Measurements from ENCODE around the gene EIF2B2. TPM values are rescaled to one million over a fixed set of nuclear protein-coding genes. Genes with fewer than 3 reads are reported as not detected.
A peak's percentile ranks its signal among the peaks of the same experiment; 100 is the strongest.

Gene EIF2B2
- polyA plus RNA-seq, 1 of the 3 experiments (the other 2 are of a cell fraction), result 125 TPM

DNA sequence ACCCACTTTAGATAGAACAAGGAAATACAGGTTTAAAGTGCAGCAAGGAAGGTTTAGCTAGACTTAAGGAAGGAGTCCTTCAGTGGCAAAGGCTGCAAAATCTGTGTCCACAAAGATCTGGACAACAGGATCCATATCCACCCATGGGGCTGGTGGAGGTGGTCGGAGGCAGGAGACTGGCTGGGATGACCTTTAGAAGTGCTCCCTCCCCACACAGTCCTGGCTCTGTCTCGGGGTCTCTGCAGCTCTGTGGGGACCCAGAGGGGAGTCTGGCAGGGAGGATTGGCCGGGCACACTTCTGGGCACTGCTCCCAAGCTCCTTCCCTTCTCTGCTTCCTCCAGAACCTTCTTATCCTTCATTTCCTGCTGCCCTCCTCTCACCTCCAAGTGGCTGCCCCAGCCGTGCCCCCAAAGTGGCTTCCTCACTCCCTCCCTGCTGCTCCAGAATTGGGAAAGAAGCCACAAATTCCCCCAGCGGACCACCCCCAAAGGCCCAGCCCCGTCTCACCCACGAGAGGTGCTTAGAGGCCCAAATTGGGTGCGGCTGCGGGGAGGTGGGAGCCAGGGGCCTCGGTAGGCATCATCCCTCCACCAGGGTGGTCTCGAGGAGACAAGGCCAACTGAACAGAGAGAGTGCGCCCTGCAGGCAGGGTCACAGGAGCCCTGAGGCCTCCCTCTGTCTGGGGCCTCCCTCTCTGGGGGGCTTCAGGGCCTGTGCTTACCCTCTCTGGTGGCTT, 25.4 kb upstream of the EIF2B2 start (continued):
- TF ChIP-seq TEAD4 (IDR thresholded peaks at IDR 0.05; ENCODE audit: borderline replicate concordance, insufficient read depth) (no peak), TAF1 (IDR thresholded peaks at IDR 0.05; ENCODE audit: borderline replicate concordance, low read depth, low read length) (no peak), SIN3A (IDR thresholded peaks at IDR 0.05; ENCODE audit: borderline replicate concordance, low read depth, low read length) (no peak), POLR2AphosphoS5 (IDR thresholded peaks at IDR 0.05; ENCODE audit: low read depth, low read length) (no peak), MEF2A (IDR thresholded peaks at IDR 0.05; ENCODE audit: borderline replicate concordance, low read depth) (no peak)
- TF ChIP-seq, protein P1, sequence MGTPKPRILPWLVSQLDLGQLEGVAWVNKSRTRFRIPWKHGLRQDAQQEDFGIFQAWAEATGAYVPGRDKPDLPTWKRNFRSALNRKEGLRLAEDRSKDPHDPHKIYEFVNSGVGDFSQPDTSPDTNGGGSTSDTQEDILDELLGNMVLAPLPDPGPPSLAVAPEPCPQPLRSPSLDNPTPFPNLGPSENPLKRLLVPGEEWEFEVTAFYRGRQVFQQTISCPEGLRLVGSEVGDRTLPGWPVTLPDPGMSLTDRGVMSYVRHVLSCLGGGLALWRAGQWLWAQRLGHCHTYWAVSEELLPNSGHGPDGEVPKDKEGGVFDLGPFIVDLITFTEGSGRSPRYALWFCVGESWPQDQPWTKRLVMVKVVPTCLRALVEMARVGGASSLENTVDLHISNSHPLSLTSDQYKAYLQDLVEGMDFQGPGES (IDR thresholded peaks at IDR 0.05; ENCODE audit: low read depth, low read length), result no peak

DNA sequence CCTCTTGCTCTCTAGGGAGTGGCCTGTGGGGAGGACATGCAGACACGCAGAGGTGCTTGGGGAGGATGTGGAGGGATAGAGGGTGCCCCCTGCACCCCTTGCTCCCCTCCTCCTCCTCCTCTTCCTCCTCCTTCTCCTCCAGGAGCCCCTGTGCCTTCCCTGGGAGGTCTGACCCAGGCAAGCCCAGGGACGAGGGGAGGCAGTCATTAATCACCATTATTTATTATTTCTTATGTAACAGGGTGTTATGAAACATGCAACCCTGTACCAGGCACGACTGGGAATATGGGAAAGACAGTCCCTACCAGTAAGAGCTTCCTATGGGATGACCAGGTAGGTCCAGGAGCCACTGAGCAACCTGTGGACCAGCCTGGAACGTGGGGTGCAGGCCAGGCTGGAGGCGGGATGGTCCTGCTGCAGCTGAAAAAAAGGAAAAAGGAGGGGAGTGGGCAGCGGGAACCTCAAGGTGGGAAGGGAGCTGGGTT, 24.8 kb upstream of the EIF2B2 start:
- H3K9me3 ChIP-seq, result no peaks in the 10 kb centered on the region
- TF ChIP-seq TAF1 (IDR thresholded peaks at IDR 0.05; ENCODE audit: borderline replicate concordance, low read depth, low read length), result no peak
- TF ChIP-seq, protein P2, sequence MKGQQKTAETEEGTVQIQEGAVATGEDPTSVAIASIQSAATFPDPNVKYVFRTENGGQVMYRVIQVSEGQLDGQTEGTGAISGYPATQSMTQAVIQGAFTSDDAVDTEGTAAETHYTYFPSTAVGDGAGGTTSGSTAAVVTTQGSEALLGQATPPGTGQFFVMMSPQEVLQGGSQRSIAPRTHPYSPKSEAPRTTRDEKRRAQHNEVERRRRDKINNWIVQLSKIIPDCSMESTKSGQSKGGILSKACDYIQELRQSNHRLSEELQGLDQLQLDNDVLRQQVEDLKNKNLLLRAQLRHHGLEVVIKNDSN (IDR thresholded peaks at IDR 0.05; ENCODE audit: borderline replicate concordance, low read depth), result no peak
- no peak for TF ChIP-seq MXI1 (IDR thresholded peaks at IDR 0.05; ENCODE audit: low read depth, low read length)
- TF ChIP-seq TCF12 (IDR thresholded peaks at IDR 0.05), result no peak
- TF ChIP-seq FOXM1 (IDR thresholded peaks at IDR 0.05; ENCODE audit: low read depth), result no peak
- TF ChIP-seq, protein P1 (IDR thresholded peaks at IDR 0.05; ENCODE audit: low read depth, low read length), result no peak
- TF ChIP-seq SIN3A (IDR thresholded peaks at IDR 0.05; ENCODE audit: borderline replicate concordance, low read depth, low read length), result no peak
- no peaks in the 10 kb centered on the region for H3K9me2 ChIP-seq
- H3K4me2 ChIP-seq, result no peak overlapping the region
- H3K4me3 ChIP-seq (ENCODE audit: low read depth in 2 of 2, low read length in 1 of 2), result no peak overlapping the region
- ChIA-PET CTCF (interaction anchor here (0.8 to 2.2 kb wide), 5 partner anchors 9 to 73 kb away, joined by 3 to 8 read pairs (median 6); partner anchors contain the start of gene EIF2B2), POLR2A (interaction anchor here (0.9 to 1.0 kb wide), 2 partner anchors 22 to 24 kb away, joined by 3 to 4 read pairs; partner anchors contain the start of gene PGF)
- H3K27me3 ChIP-seq (ENCODE audit: insufficient read depth), result no peaks in the 10 kb centered on the region
- H3F3A ChIP-seq (replicated peaks; ENCODE audit: insufficient read depth), result no peaks in the 10 kb centered on the region
- no peaks in the 10 kb centered on the region for H4K20me1 ChIP-seq (ENCODE audit: insufficient read depth)
- WGBS (ENCODE audit: low lambda C conversion rate), result 59% methylated on average over 6 of the region's 6 CpGs
- H3K36me3 ChIP-seq (replicated peaks in 1 of 2; ENCODE audit: control insufficient read depth in 1 of 2, insufficient read depth in 2 of 2, low read length in 1 of 2), result no peaks in the 10 kb centered on the region
- no peaks in the 10 kb centered on the region for H3K79me2 ChIP-seq (ENCODE audit: insufficient read depth)
- peak overlapping the region in 1 of 2 experiments; percentile 95; a peak in 2 of 4 replicates for H3K27ac ChIP-seq (ENCODE audit: low read depth in 2 of 2, low read length in 1 of 2)
- no peak overlapping the region for H2AFZ ChIP-seq (ENCODE audit: low read depth)
- H3K4me1 ChIP-seq (ENCODE audit: control insufficient read depth in 1 of 2, insufficient read depth in 2 of 2, low read depth in 1 of 2, low read length in 1 of 2), result peaks cover 35 to 82% of the 10 kb centered on the region in 2 experiments; a peak in 3 of 4 replicates
- DNase-seq, result no peak
- H3K9ac ChIP-seq, result no peak overlapping the region

All from SK-N-SH (cell line).